OCI-LY7 (cell line): ENCODE results near the gene BCAS4. TPM values are rescaled to one million over a fixed set of nuclear protein-coding genes. Genes with fewer than 3 reads are reported as not detected.

Experiments
- BruUV-seq: library from RNA; stranded (reverse); fragments of 400-500 nt; replicated peaks from 2 replicates; lab custom pipeline; 2021; lab: Mats Ljungman, UMichigan
- CTCF ChIA-PET: fragments of 300-600 bp; sonication (Branson Sonifier 250); formaldehyde crosslinking; loops from one replicate; lab custom pipeline; 2022; ENCODE audit warnings: antibody characterized with exemption; ENCODE audit not compliant: unreplicated experiment; lab: Charles Lee
- POLR2A ChIA-PET: fragments of 300-600 bp; sonication (Branson Sonifier 250); formaldehyde crosslinking; loops from one replicate; lab custom pipeline; 2022; ENCODE audit warnings: antibody characterized with exemption; lab: Charles Lee
- DNase-seq: peaks from one replicate; pipeline ENCODE4 v3.0.0-alpha.2; 2015; ENCODE audit warnings: low spot score
- H2AFZ ChIP-seq: fragments of 200-600 bp; sonication (generic), shearing (Covaris generic); 2 replicates; pipeline ENCODE4 v1.6.1; 2014; ENCODE audit warnings: mild to moderate bottlenecking, antibody characterized with exemption, low read length, moderate library complexity
- H3K27ac ChIP-seq: fragments of 200-600 bp; sonication (generic); 2 replicates; pipeline ENCODE4 v1.5.1; 2014; ENCODE audit warnings: mixed run types, low read depth, mild to moderate bottlenecking, moderate library complexity, low read length, inconsistent platforms; ENCODE audit not compliant: poor library complexity, severe bottlenecking
- H3K36me3 ChIP-seq: fragments of 200-600 bp; sonication (generic); 2 replicates; pipeline ENCODE4 v1.6.1; 2014; ENCODE audit warnings: mild to moderate bottlenecking, antibody characterized with exemption, low read length, moderate library complexity, mixed read lengths; ENCODE audit not compliant: insufficient read depth
- H3K4me1 ChIP-seq: fragments of 200-600 bp; sonication (generic); 2 replicates; pipeline ENCODE4 v1.5.1; 2014; ENCODE audit warnings: mild to moderate bottlenecking, low read length; ENCODE audit not compliant: insufficient read depth, poor library complexity, severe bottlenecking
- H3K4me2 ChIP-seq: fragments of 200-600 bp; sonication (generic); 2 replicates; pipeline ENCODE4 v1.6.1; 2014; ENCODE audit warnings: mild to moderate bottlenecking, low read length
- H3K4me3 ChIP-seq: fragments of 200-600 bp; sonication (generic); 2 replicates; pipeline ENCODE4 v1.5.1; 2014; ENCODE audit warnings: mild to moderate bottlenecking, low read depth, low read length; ENCODE audit not compliant: poor library complexity, severe bottlenecking
- H3K79me2 ChIP-seq: fragments of 200-600 bp; sonication (generic); 2 replicates; pipeline ENCODE4 v1.6.1; 2016; ENCODE audit warnings: low read depth, mild to moderate bottlenecking, low read length, moderate library complexity, mixed read lengths; ENCODE audit not compliant: insufficient read depth
- H3K9me2 ChIP-seq: fragments of 200-600 bp; sonication (generic); 2 replicates; pipeline ENCODE4 v1.6.1; 2016; ENCODE audit warnings: mild to moderate bottlenecking, low read length, mixed read lengths; ENCODE audit not compliant: insufficient read depth
- H3K9me3 ChIP-seq: fragments of 200-600 bp; sonication (generic); 2 replicates; pipeline ENCODE4 v1.6.1; 2014; ENCODE audit warnings: mild to moderate bottlenecking, mixed run types, low read length, mixed read lengths
- H4K20me1 ChIP-seq: fragments of 200-600 bp; sonication (generic); 2 replicates; pipeline ENCODE4 v1.6.1; 2014; ENCODE audit warnings: mild to moderate bottlenecking, antibody characterized with exemption, low read length, moderate library complexity, mixed read lengths; ENCODE audit not compliant: insufficient read depth
- EZH2phosphoT487 ChIP-seq: fragments of 200-600 bp; sonication (generic); IDR thresholded peaks from 2 replicates; pipeline ENCODE4 v1.6.1; 2018; ENCODE audit warnings: low read depth, borderline replicate concordance, mild to moderate bottlenecking, mixed run types, antibody characterized with exemption, low read length, moderate library complexity, mixed read lengths
- intact Hi-C: fragments of 100-400 bp; cut with micrococcal nuclease; formaldehyde crosslinking; loops from one replicate; pipeline ENCODE4 v1.10.0; 2022; ENCODE audit not compliant: unreplicated experiment
- total RNA-seq, 2 experiments: library from RNA; depleted of rRNA in 1 of 2; stranded (reverse); fragments of >200 nt in 1 of 2; shearing (Covaris generic) in 1 of 2; gene quantifications; 2 replicates each; pipeline ENCODE4 v1.2.3, GENCODE V29; 2014 to 2022
- TF ChIP-seq, protein P1 (sequence below): fragments of 200-600 bp; sonication (generic); conservative IDR thresholded peaks from 2 replicates; pipeline ENCODE4 v1.5.1; 2014; ENCODE audit warnings: mild to moderate bottlenecking, antibody characterized with exemption, low read length, moderate library complexity, mixed read lengths

Gene BCAS4
- total RNA-seq, 2 experiments from 2014 or later = 173 to 181 TPM

DNA sequence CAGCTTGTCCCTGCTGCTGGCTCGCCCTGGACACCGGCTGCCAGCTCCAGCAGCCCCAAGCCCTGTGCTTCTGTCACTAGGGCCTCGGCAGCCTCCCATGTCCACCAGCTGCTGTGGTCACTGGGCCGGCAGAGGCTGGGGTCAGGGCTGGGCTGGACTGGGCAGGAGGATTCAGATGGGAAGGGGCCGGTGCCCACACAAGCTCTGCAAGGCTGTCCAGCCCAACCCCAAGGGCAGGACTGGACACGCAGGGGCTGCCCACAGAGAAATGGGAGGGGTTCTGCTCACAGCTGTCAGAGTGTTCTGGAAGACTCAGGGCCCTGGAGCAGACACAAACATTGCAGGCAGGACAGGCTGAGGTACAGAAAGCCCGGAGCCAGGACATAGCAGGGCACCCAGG is 70.7 kb downstream of the BCAS4 start:
- no peaks in the 10 kb centered on the region for H3K9me2 ChIP-seq
- no peak overlapping the region for H3K4me3 ChIP-seq
- TF ChIP-seq EZH2phosphoT487 = no peak
- TF ChIP-seq, protein P1, sequence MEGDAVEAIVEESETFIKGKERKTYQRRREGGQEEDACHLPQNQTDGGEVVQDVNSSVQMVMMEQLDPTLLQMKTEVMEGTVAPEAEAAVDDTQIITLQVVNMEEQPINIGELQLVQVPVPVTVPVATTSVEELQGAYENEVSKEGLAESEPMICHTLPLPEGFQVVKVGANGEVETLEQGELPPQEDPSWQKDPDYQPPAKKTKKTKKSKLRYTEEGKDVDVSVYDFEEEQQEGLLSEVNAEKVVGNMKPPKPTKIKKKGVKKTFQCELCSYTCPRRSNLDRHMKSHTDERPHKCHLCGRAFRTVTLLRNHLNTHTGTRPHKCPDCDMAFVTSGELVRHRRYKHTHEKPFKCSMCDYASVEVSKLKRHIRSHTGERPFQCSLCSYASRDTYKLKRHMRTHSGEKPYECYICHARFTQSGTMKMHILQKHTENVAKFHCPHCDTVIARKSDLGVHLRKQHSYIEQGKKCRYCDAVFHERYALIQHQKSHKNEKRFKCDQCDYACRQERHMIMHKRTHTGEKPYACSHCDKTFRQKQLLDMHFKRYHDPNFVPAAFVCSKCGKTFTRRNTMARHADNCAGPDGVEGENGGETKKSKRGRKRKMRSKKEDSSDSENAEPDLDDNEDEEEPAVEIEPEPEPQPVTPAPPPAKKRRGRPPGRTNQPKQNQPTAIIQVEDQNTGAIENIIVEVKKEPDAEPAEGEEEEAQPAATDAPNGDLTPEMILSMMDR = no peak
- BruUV-seq = no TSS peak
- H2AFZ ChIP-seq = no peak overlapping the region
- DNase-seq = no peak
- ChIA-PET CTCF (no interaction called here), POLR2A (no interaction called here)
- peaks cover 77% of the 10 kb centered on the region for H3K36me3 ChIP-seq
- H3K27ac ChIP-seq = no peak overlapping the region
- H3K4me1 ChIP-seq = peaks cover 10% of the 10 kb centered on the region
- H3K9me3 ChIP-seq = no peaks in the 10 kb centered on the region
- no peaks in the 10 kb centered on the region; the same call in 1 of the 2 replicates for H3K79me2 ChIP-seq
- intact Hi-C loops = no loop called here
- no peaks in the 10 kb centered on the region for H4K20me1 ChIP-seq
- no peak overlapping the region for H3K4me2 ChIP-seq

DNA sequence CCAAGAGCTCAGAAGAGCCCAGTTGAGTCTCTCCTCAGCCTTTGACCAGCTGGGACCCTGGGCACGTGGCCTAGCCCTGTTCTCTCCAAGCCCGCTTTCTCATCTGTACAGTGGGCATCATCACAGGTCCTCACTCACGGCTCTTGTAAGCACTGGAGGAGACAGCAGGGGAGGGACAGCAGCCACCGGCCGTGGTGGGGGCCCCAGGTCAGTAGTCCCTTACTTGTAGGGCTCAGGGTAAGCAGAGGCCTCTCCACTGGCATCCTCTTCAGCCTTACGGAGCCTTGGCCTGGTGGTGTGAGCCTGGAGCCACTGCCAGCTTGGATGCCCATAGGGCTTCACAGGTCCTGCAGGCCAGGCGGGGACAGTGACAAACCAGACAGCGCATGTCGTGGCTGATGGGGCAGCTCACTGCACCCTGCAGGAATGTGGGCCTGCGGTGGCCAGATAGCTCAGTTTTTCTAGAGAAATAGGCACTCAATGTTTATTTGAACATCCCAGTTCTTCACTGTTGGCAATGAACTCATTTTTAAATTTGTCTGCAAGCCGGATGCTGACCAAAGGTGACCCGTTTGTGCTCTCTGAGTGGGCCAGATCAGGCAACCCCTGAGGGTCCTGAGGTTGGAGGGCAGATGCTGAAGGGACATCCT is 71.3 kb downstream of the BCAS4 start:
- peaks cover 5% of the 10 kb centered on the region for H3K4me1 ChIP-seq
- no peaks in the 10 kb centered on the region for H3K9me2 ChIP-seq
- H3K4me3 ChIP-seq = no peak overlapping the region
- no TSS peak for BruUV-seq
- no peak overlapping the region for H2AFZ ChIP-seq
- intact Hi-C loops = no loop called here
- peaks cover 77% of the 10 kb centered on the region for H3K36me3 ChIP-seq
- H3K79me2 ChIP-seq = no peaks in the 10 kb centered on the region; the same call in 1 of the 2 replicates
- H3K27ac ChIP-seq = no peak overlapping the region
- POLR2A ChIA-PET = interaction anchor here (0.5 kb wide), 1 partner anchor 73 kb away, joined by 4 read pairs; no protein-coding TSS in a partner anchor
- H3K9me3 ChIP-seq = no peaks in the 10 kb centered on the region
- CTCF ChIA-PET = no interaction called here
- TF ChIP-seq EZH2phosphoT487 = no peak
- TF ChIP-seq, protein P1 = no peak
- no peaks in the 10 kb centered on the region for H4K20me1 ChIP-seq
- no peak for DNase-seq
- H3K4me2 ChIP-seq = no peak overlapping the region

DNA sequence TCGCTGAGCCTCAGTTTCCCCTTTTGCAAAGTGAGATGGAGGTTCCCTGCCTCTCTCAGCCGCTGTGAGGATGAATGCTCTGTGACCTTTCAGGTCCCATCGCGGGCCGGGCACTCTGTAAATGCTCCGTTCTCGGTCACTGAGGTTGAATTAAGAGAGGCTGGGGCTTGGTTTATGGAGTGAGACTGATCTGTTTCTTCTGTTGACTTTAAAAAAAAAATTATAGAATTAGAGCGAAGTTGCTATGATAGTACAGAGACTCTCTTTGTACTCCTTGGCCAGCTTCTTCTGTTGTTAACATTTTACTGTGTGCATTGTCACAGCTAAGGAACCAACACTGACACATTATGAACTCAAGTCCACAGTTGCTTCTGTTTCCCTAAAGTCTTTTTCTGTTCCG is 72.0 kb downstream of the BCAS4 start:
- no peak overlapping the region for H3K27ac ChIP-seq
- H4K20me1 ChIP-seq = no peaks in the 10 kb centered on the region
- BruUV-seq = no TSS peak
- ChIA-PET CTCF (no interaction called here), POLR2A (interaction anchor here (0.5 kb wide), 1 partner anchor 74 kb away, joined by 4 read pairs; no protein-coding TSS in a partner anchor)
- no peak overlapping the region for H3K4me2 ChIP-seq
- no peaks in the 10 kb centered on the region; the same call in 1 of the 2 replicates for H3K79me2 ChIP-seq
- H3K9me3 ChIP-seq = no peaks in the 10 kb centered on the region
- peaks cover 79% of the 10 kb centered on the region for H3K36me3 ChIP-seq
- no peak overlapping the region for H3K4me3 ChIP-seq
- TF ChIP-seq EZH2phosphoT487 = no peak
- TF ChIP-seq, protein P1 = no peak
- intact Hi-C loops = no loop called here
- no peaks in the 10 kb centered on the region for H3K4me1 ChIP-seq
- no peak for DNase-seq
- no peak overlapping the region for H2AFZ ChIP-seq
- H3K9me2 ChIP-seq = no peaks in the 10 kb centered on the region
